ENCODE measurements around the gene TEX261. TPM values are rescaled to one million over a fixed set of nuclear protein-coding genes. Genes with fewer than 3 reads are reported as not detected.

TEX261 gene
- total RNA-seq, 2 donors from 2014 or later = 43.6 to 58.8 TPM

GRCh38 chr2:70938586-70938950 is 56.1 kb downstream of the TEX261 start:
- Histone ChIP-seq H3K9ac (ENCODE audit: low read depth in 2 of 2, low read length in 2 of 2) (no peak overlapping the region), H3K4me3 (no peak overlapping the region), H3K4me1 (no peaks in the 10 kb centered on the region), H3K27me3 (no peaks in the 10 kb centered on the region), H3K27ac (no peak overlapping the region), H3K36me3 (no peaks in the 10 kb centered on the region), H3K9me3 (no peaks in the 10 kb centered on the region)
- no peak for DNase-seq
- intact Hi-C loops (cut with DNase I) = no loop called here
- TF ChIP-seq, protein P1, sequence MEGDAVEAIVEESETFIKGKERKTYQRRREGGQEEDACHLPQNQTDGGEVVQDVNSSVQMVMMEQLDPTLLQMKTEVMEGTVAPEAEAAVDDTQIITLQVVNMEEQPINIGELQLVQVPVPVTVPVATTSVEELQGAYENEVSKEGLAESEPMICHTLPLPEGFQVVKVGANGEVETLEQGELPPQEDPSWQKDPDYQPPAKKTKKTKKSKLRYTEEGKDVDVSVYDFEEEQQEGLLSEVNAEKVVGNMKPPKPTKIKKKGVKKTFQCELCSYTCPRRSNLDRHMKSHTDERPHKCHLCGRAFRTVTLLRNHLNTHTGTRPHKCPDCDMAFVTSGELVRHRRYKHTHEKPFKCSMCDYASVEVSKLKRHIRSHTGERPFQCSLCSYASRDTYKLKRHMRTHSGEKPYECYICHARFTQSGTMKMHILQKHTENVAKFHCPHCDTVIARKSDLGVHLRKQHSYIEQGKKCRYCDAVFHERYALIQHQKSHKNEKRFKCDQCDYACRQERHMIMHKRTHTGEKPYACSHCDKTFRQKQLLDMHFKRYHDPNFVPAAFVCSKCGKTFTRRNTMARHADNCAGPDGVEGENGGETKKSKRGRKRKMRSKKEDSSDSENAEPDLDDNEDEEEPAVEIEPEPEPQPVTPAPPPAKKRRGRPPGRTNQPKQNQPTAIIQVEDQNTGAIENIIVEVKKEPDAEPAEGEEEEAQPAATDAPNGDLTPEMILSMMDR (IDR thresholded peaks at IDR 0.05) = no peak

DNA sequence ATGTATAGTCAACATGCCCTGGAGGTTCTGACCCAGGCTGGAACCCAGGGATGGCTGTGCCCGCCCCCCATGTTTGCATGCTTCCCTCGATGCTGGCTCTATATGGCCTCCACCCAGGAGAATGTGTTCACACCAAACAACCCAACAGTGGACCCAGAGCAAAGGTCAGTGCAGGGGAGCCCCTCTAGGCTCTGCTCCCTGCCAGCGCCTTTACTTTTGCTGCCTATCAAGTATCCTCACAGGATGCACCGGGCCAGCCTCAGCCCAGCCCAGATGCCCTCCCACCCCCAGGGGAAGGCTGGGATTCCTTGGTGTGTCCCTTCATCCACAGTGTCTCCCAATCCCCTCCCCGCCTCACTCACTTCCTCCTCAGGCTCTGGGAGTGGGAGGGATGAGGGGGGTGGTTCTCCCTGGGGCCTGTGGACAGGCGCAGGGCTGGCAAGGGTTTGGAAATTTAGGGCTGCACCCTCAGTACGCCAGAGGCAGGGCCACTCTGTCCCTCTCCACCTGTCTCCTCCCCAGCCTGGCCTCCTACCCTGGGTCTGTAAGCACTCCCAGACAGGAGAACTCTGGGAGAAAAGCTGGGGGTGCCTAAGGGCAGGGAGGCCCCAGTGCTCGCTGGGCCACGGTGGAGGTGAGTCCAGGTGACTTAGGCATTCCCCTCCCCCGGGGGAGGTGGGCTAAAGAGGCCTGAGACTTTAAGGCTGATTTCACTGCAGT is 56.6 kb downstream of the TEX261 start:
- no peak overlapping the region for H3K4me3 ChIP-seq
- intact Hi-C loops (cut with DNase I) = no loop called here
- H3K9me3 ChIP-seq = no peaks in the 10 kb centered on the region
- no peak overlapping the region for H3K27ac ChIP-seq
- H3K36me3 ChIP-seq = no peaks in the 10 kb centered on the region
- DNase-seq = no peak
- TF ChIP-seq, protein P1 (IDR thresholded peaks at IDR 0.05) = no peak
- no peak overlapping the region for H3K9ac ChIP-seq (ENCODE audit: low read depth in 2 of 2, low read length in 2 of 2)
- H3K4me1 ChIP-seq = no peaks in the 10 kb centered on the region
- H3K27me3 ChIP-seq = no peaks in the 10 kb centered on the region

- Histone ChIP-seq H3K36me3 (no peaks in the 10 kb centered on the region), H3K27me3 (no peaks in the 10 kb centered on the region), H3K9ac (ENCODE audit: low read depth in 2 of 2, low read length in 2 of 2) (no peak overlapping the region), H3K27ac (no peak overlapping the region), H3K9me3 (no peaks in the 10 kb centered on the region), H3K4me1 (no peaks in the 10 kb centered on the region), H3K4me3 (no peak overlapping the region)
- no peak for DNase-seq
- intact Hi-C loops (cut with DNase I) = no loop called here
- TF ChIP-seq, protein P1 (IDR thresholded peaks at IDR 0.05) = no peak
Measured at GRCh38 chr2:70936979-70937811, 57.5 kb downstream of the TEX261 start.

DNA sequence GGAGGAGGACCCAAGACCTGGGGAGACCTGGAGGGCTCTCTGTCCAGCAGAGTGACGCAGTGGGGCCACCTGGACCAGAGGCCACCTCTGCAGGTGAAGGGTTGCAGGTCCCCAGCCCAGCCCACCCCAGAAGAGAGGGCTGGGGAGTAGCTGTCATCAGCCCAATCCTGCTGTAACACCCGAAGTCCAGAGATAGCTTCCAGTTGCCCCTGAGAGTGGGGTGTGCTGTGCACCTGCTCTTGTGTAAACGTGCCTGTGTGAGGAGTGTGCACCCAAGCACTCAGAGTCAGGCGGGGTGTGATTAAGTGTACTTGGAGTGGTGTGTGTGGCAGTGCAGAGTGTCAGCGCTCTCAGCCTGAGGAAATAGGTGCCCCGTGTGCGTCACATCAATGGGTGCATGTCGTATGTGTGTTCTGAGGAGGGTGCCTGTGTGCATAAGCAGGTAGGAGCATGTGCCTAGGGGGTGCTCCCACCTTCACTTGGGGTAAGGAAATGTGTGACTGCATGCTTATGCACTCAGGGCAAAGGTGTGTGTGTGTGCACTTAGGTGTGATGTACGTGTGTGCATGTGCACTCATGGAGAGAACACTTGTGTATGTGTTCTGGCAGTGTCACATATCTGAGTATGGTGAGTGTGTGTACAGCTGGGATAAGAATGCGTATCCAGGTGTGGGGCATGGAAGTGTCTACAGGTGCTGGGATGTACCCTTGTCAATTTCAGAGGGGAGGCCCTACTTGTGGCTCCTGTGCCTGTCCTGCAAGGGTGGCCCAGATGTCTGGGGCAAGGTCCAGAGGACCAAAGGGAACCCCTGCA is 58.3 kb downstream of the TEX261 start:
- Histone ChIP-seq H3K4me1 (no peaks in the 10 kb centered on the region), H3K36me3 (no peaks in the 10 kb centered on the region), H3K4me3 (no peak overlapping the region), H3K9me3 (no peaks in the 10 kb centered on the region), H3K9ac (ENCODE audit: low read depth in 2 of 2, low read length in 2 of 2) (no peak overlapping the region), H3K27ac (no peak overlapping the region), H3K27me3 (no peaks in the 10 kb centered on the region)
- intact Hi-C loops (cut with DNase I) = no loop called here
- no peak for DNase-seq
- TF ChIP-seq, protein P1 (IDR thresholded peaks at IDR 0.05) = no peak

Other genes starting within 250 kb of the TEX261 start
- gene ADD2, start 226.7 kb downstream of the TEX261 start, total RNA-seq = 1 to 10 TPM in 1 of 2 donors, under 1 TPM in 1; 0.79 to 1.1 TPM
- not detected for gene FIGLA, start 204.2 kb downstream of the TEX261 start, total RNA-seq
- gene CLEC4F, start 174.3 kb downstream of the TEX261 start, total RNA-seq = under 1 TPM in 1 of 2 donors, not detected in 1; 0.12 TPM
- under 1 TPM in 1 of 2 donors, not detected in 1; 0.21 TPM for gene CD207, start 159.1 kb downstream of the TEX261 start, total RNA-seq
- not detected for gene VAX2, start 94.3 kb downstream of the TEX261 start, total RNA-seq
- not detected for gene ATP6V1B1, start 59.0 kb downstream of the TEX261 start, total RNA-seq
- under 1 TPM in 1 of 2 donors, not detected in 1; 0.40 TPM for gene ANKRD53, start 16.2 kb downstream of the TEX261 start, total RNA-seq
- gene NAGK, start 73.8 kb upstream of the TEX261 start, total RNA-seq = 10 to 100 TPM; 55.6 to 68.4 TPM
- gene MCEE, start 135.4 kb upstream of the TEX261 start, total RNA-seq = 10 to 100 TPM; 20.3 to 23.2 TPM
- gene MPHOSPH10, start 135.8 kb upstream of the TEX261 start, total RNA-seq = 10 to 100 TPM; 18.7 to 26.4 TPM
- 1 to 10 TPM; 7.1 to 8.0 TPM for gene PAIP2B, start 232.2 kb upstream of the TEX261 start, total RNA-seq